ENCODE measurements around the gene PEX1.

PEX1 gene

DNA sequence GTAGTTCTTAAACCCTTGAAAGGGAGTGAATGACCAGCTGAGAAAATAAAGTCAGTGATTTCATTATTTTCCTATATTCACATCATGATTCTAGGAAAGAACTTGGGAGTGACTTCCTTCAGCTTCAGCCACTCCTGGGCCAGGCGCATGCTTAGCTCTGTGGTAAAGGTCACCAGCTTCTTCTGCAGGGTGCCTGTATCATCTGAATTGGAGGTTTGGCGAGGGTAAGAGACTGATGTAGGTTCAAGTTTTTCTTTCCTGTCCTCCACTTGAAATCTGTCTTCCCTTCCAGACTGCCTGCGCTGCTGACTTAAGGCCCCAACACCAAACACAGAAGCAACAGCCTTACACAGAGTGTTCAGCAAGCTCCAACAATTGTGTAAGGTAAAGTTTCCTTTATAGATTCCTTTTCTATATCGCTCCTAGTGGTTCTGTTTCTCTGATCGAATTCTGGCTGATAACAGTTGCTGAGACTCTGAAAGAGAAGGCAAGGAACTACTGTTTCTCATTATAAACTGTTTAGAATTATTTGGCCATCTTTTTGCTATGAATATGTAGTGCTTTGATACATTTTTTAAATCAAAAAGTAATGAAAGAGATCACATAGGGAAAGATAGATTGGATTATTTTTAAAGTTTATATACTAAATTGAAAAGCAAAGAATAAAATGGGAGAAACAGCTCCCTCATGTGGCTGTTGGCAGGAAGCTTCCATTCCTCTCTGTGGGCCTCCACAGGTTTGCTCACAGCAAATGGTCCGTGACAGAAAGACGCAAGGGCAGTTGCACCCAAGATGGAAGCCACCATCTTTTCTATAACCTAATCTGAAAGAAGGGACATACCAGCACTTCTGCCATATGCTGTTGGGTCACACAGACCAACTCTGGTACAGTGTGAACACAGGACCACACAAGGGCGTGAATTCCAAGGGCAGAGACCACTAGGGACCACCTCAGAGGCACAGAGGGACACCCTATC, 67.0 kb downstream of the PEX1 start:
- Histone ChIP-seq H3F3A (ENCODE audit: low read depth) (no peaks in the 10 kb centered on the region), H4K20me1 (ENCODE audit: insufficient read depth, low read length, poor library complexity, severe bottlenecking) (no peaks in the 10 kb centered on the region), H3K9me2 (replicated peaks; ENCODE audit: low read depth, low read length) (no peaks in the 10 kb centered on the region), H3K36me3 (ENCODE audit: insufficient read depth, low read length) (peaks cover 4% of the 10 kb centered on the region; the same call in 1 of the 2 replicates), H3K4me2 (ENCODE audit: low read depth, low read length, poor library complexity, severe bottlenecking) (no peak overlapping the region), H3K27me3 (ENCODE audit: insufficient read depth, low read length, poor library complexity, severe bottlenecking) (no peaks in the 10 kb centered on the region), H3K4me1 (ENCODE audit: insufficient read depth, low read length, poor library complexity, severe bottlenecking) (no peaks in the 10 kb centered on the region), H2AFZ (ENCODE audit: low read length) (no peak overlapping the region), H3K79me2 (ENCODE audit: insufficient read depth, low read length) (no peaks in the 10 kb centered on the region), H3K9me3 (ENCODE audit: insufficient read depth, low read depth, low read length) (no peaks in the 10 kb centered on the region), H3K9ac (ENCODE audit: low read depth, low read length, poor library complexity, severe bottlenecking) (no peak overlapping the region), H3K4me3 (ENCODE audit: low read length, poor library complexity, severe bottlenecking) (no peak overlapping the region)
- TF ChIP-seq, protein P1, sequence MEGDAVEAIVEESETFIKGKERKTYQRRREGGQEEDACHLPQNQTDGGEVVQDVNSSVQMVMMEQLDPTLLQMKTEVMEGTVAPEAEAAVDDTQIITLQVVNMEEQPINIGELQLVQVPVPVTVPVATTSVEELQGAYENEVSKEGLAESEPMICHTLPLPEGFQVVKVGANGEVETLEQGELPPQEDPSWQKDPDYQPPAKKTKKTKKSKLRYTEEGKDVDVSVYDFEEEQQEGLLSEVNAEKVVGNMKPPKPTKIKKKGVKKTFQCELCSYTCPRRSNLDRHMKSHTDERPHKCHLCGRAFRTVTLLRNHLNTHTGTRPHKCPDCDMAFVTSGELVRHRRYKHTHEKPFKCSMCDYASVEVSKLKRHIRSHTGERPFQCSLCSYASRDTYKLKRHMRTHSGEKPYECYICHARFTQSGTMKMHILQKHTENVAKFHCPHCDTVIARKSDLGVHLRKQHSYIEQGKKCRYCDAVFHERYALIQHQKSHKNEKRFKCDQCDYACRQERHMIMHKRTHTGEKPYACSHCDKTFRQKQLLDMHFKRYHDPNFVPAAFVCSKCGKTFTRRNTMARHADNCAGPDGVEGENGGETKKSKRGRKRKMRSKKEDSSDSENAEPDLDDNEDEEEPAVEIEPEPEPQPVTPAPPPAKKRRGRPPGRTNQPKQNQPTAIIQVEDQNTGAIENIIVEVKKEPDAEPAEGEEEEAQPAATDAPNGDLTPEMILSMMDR (conservative IDR thresholded peaks at IDR 0.05; ENCODE audit: low read length): peak; percentile 89
- TF ChIP-seq EZH2phosphoT487 (IDR thresholded peaks at IDR 0.05; ENCODE audit: borderline replicate concordance): no peak

DNA sequence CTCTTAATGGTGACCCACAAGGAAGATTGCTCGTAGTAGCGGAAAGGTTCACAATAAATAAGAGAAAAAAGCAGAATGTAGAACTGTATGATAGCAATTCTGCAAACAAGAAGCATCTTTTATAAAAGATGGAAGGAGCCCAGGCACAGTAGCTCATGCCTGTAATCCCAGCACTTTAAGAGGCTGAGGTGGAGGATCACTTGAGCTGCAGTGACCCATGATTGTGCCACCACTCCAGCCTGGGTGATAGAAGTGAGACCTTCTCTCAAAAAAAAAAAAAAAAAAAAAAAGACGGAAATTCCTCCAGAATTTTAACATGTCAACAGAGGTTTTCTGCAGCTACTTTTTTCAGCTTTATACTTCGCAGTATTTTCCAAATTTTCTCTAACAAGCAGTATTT, 67.8 kb downstream of the PEX1 start:
- H3K4me2 ChIP-seq (ENCODE audit: low read depth, low read length, poor library complexity, severe bottlenecking): no peak overlapping the region
- no peaks in the 10 kb centered on the region for H3K9me2 ChIP-seq (replicated peaks; ENCODE audit: low read depth, low read length)
- peaks cover 12% of the 10 kb centered on the region; the same call in 1 of the 2 replicates for H3K36me3 ChIP-seq (ENCODE audit: insufficient read depth, low read length)
- no peaks in the 10 kb centered on the region for H3K79me2 ChIP-seq (ENCODE audit: insufficient read depth, low read length)
- H3K9ac ChIP-seq (ENCODE audit: low read depth, low read length, poor library complexity, severe bottlenecking): no peak overlapping the region
- H3F3A ChIP-seq (ENCODE audit: low read depth): no peaks in the 10 kb centered on the region
- no peak overlapping the region for H2AFZ ChIP-seq (ENCODE audit: low read length)
- H3K27me3 ChIP-seq (ENCODE audit: insufficient read depth, low read length, poor library complexity, severe bottlenecking): no peaks in the 10 kb centered on the region
- H3K4me3 ChIP-seq (ENCODE audit: low read length, poor library complexity, severe bottlenecking): no peak overlapping the region
- TF ChIP-seq, protein P1 (conservative IDR thresholded peaks at IDR 0.05; ENCODE audit: low read length): no peak
- no peak for TF ChIP-seq EZH2phosphoT487 (IDR thresholded peaks at IDR 0.05; ENCODE audit: borderline replicate concordance)
- no peaks in the 10 kb centered on the region for H3K4me1 ChIP-seq (ENCODE audit: insufficient read depth, low read length, poor library complexity, severe bottlenecking)
- H3K9me3 ChIP-seq (ENCODE audit: insufficient read depth, low read depth, low read length): no peaks in the 10 kb centered on the region
- no peaks in the 10 kb centered on the region for H4K20me1 ChIP-seq (ENCODE audit: insufficient read depth, low read length, poor library complexity, severe bottlenecking)

DNA sequence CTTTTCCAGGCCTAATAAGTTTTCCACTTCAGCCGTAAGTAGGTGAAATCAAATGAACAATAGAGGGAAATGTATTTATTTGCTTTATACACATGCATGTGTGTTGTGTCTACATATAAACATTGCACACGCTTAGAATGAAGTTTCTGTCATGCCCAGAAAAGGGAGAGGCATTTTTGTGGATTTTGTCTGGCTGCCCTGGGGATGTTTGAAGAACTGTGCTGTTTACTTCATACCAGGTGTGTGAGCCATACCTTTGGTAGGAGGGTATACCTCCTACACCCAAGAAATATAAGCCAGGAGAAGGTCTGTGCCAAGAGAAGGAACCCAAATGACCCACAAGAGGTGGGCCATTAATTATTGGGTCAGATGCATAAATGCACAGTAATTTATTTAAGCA, 68.2 kb downstream of the PEX1 start:
- Histone ChIP-seq H3K27me3 (ENCODE audit: insufficient read depth, low read length, poor library complexity, severe bottlenecking) (no peaks in the 10 kb centered on the region), H2AFZ (ENCODE audit: low read length) (no peak overlapping the region), H3K79me2 (ENCODE audit: insufficient read depth, low read length) (no peaks in the 10 kb centered on the region), H3K4me1 (ENCODE audit: insufficient read depth, low read length, poor library complexity, severe bottlenecking) (no peaks in the 10 kb centered on the region), H3F3A (ENCODE audit: low read depth) (no peaks in the 10 kb centered on the region), H4K20me1 (ENCODE audit: insufficient read depth, low read length, poor library complexity, severe bottlenecking) (no peaks in the 10 kb centered on the region), H3K4me3 (ENCODE audit: low read length, poor library complexity, severe bottlenecking) (no peak overlapping the region), H3K9me2 (replicated peaks; ENCODE audit: low read depth, low read length) (no peaks in the 10 kb centered on the region), H3K9ac (ENCODE audit: low read depth, low read length, poor library complexity, severe bottlenecking) (no peak overlapping the region), H3K4me2 (ENCODE audit: low read depth, low read length, poor library complexity, severe bottlenecking) (no peak overlapping the region), H3K9me3 (ENCODE audit: insufficient read depth, low read depth, low read length) (no peaks in the 10 kb centered on the region), H3K36me3 (ENCODE audit: insufficient read depth, low read length) (peaks cover 13% of the 10 kb centered on the region; the same call in 1 of the 2 replicates)
- no peak for TF ChIP-seq EZH2phosphoT487 (IDR thresholded peaks at IDR 0.05; ENCODE audit: borderline replicate concordance)
- TF ChIP-seq, protein P1 (conservative IDR thresholded peaks at IDR 0.05; ENCODE audit: low read length): no peak

Data from Loucy (cell line).